Caco-2 (cell line): ENCODE data around the gene ARMC6. TPM values are rescaled to one million over a fixed set of nuclear protein-coding genes. Genes with fewer than 3 reads are reported as not detected.

Source experiments
- BruUV-seq: library from RNA; stranded (reverse); fragments of 400-500 nt; replicated peaks from 2 replicates; lab custom pipeline; 2021; lab: Mats Ljungman, UMichigan
- CTCF ChIA-PET: fragments of 300-600 bp; sonication (Branson Sonifier 250); formaldehyde crosslinking; loops from one replicate; lab custom pipeline; 2022; ENCODE audit warnings: antibody characterized with exemption; lab: Charles Lee
- POLR2A ChIA-PET: fragments of 300-600 bp; sonication (Branson Sonifier 250); formaldehyde crosslinking; loops from one replicate; lab custom pipeline; 2022; ENCODE audit warnings: antibody characterized with exemption; lab: Charles Lee
- DNase-seq, 2 experiments: peaks; one replicate each; pipeline versions ENCODE4 v3.0.0 to v3.0.0-alpha.2; 2020 to 2022
- H3K27me3 ChIP-seq: replicated peaks from 2 replicates; pipeline ENCODE4 v1.6.0; 2011; ENCODE audit warnings: low read length; ENCODE audit not compliant: control insufficient read depth, insufficient read depth
- H3K36me3 ChIP-seq: 2 replicates; pipeline ENCODE4 v1.5.1; 2011; ENCODE audit warnings: low read length; ENCODE audit not compliant: control insufficient read depth, insufficient read depth
- H3K4me1 ChIP-seq: fragments of 250-450 bp; sonication (Bioruptor Pico); 2 replicates; pipeline ENCODE4 v1.5.1; 2020; ENCODE audit warnings: mild to moderate bottlenecking
- H3K4me3 ChIP-seq: 2 replicates; pipeline ENCODE4 v1.5.1; 2011; ENCODE audit warnings: low read depth, mild to moderate bottlenecking, control low read depth, low read length
- H3K9me3 ChIP-seq: fragments of 250-450 bp; sonication (Bioruptor Pico); 2 replicates; pipeline ENCODE4 v1.5.1; 2020; ENCODE audit warnings: mild to moderate bottlenecking, moderate library complexity
- H3K27ac Mint-ChIP-seq: one replicate; pipeline ENCODE4 v1.8.0; 2022; ENCODE audit warnings: mixed read lengths; ENCODE audit not compliant: unreplicated experiment
- H3K27me3 Mint-ChIP-seq: one replicate; pipeline ENCODE4 v1.8.0; 2022; ENCODE audit warnings: mixed read lengths; ENCODE audit not compliant: insufficient read depth, unreplicated experiment
- H3K36me3 Mint-ChIP-seq: one replicate; pipeline ENCODE4 v1.8.0; 2022; ENCODE audit warnings: mild to moderate bottlenecking, mixed read lengths; ENCODE audit not compliant: insufficient read depth, unreplicated experiment
- H3K4me1 Mint-ChIP-seq: one replicate; pipeline ENCODE4 v1.8.0; 2022; ENCODE audit warnings: low read depth, mixed read lengths; ENCODE audit not compliant: unreplicated experiment
- H3K4me3 Mint-ChIP-seq: one replicate; pipeline ENCODE4 v1.8.0; 2022; ENCODE audit warnings: mild to moderate bottlenecking, moderate library complexity, mixed read lengths; ENCODE audit not compliant: unreplicated experiment
- H3K9me3 Mint-ChIP-seq: one replicate; pipeline ENCODE4 v1.8.0; 2022; ENCODE audit warnings: mixed read lengths; ENCODE audit not compliant: unreplicated experiment
- intact Hi-C: fragments of 100-400 bp; cut with micrococcal nuclease; formaldehyde crosslinking; loops from one replicate; pipeline ENCODE4 v1.10.0; 2022; ENCODE audit not compliant: unreplicated experiment
- total RNA-seq: library from RNA; stranded (reverse); gene quantifications from 2 replicates; pipeline ENCODE4 v1.2.3, GENCODE V29; 2022
- TF ChIP-seq, protein P1 (sequence below), 2 experiments: fragments of 200-600 bp in 1 of 2; IDR thresholded peaks; 1 replicate in 1 of 2; 2 replicates in 1 of 2; pipeline versions ENCODE4 v1.5.1 to v1.8.0; 2011 to 2022; ENCODE audit warnings: antibody characterized with exemption in 1 of 2, control low read depth in 1 of 2, inconsistent platforms in 1 of 2, low read depth in 1 of 2, low read length in 1 of 2, mild to moderate bottlenecking in 1 of 2, moderate library complexity in 1 of 2; ENCODE audit not compliant: insufficient read depth in 1 of 2, severe bottlenecking in 1 of 2, unreplicated experiment in 1 of 2

Gene ARMC6
- total RNA-seq, 1 experiment from 2014 or later: 40.1 TPM

DNA sequence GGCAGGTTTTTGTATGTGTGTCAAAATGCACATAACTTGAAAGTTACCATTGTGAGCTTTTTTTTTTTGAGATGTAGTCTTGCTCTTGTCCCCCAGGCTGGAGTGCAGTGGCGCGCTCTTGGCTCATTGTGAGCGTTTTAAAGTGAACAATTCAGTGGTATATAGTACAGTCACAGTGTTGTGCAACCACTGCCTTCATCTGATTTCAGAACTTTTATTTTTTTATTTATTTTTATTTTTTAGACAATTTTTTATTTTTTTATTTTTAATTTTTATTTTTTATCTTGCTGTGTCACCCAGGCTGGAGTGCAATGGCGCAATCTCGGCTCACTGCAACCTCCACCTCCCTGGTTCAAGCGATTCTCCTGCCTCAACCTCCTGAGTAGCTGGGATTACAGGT lies 45.4 kb downstream of the ARMC6 start:
- Mint-ChIP-seq H3K4me3 (no peak overlapping the region), H3K9me3 (no peaks in the 10 kb centered on the region), H3K27me3 (no peaks in the 10 kb centered on the region), H3K36me3 (no peaks in the 10 kb centered on the region), H3K4me1 (peaks cover 8% of the 10 kb centered on the region), H3K27ac (no peak overlapping the region)
- H3K4me3 ChIP-seq: no peak overlapping the region
- H3K9me3 ChIP-seq: no peaks in the 10 kb centered on the region
- no peaks in the 10 kb centered on the region for H3K27me3 ChIP-seq
- no TSS peak for BruUV-seq
- intact Hi-C loops: no loop called here
- ChIA-PET CTCF (no interaction called here), POLR2A (no interaction called here)
- H3K4me1 ChIP-seq: no peaks in the 10 kb centered on the region; the same call in 1 of the 2 replicates
- H3K36me3 ChIP-seq: no peaks in the 10 kb centered on the region
- TF ChIP-seq, protein P1, sequence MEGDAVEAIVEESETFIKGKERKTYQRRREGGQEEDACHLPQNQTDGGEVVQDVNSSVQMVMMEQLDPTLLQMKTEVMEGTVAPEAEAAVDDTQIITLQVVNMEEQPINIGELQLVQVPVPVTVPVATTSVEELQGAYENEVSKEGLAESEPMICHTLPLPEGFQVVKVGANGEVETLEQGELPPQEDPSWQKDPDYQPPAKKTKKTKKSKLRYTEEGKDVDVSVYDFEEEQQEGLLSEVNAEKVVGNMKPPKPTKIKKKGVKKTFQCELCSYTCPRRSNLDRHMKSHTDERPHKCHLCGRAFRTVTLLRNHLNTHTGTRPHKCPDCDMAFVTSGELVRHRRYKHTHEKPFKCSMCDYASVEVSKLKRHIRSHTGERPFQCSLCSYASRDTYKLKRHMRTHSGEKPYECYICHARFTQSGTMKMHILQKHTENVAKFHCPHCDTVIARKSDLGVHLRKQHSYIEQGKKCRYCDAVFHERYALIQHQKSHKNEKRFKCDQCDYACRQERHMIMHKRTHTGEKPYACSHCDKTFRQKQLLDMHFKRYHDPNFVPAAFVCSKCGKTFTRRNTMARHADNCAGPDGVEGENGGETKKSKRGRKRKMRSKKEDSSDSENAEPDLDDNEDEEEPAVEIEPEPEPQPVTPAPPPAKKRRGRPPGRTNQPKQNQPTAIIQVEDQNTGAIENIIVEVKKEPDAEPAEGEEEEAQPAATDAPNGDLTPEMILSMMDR (IDR thresholded peaks at IDR 0.05; ENCODE audit: insufficient read depth in 1 of 2, low read depth in 1 of 2, low read length in 1 of 2, severe bottlenecking in 1 of 2, unreplicated experiment in 1 of 2): no peak
- no peak for DNase-seq

DNA sequence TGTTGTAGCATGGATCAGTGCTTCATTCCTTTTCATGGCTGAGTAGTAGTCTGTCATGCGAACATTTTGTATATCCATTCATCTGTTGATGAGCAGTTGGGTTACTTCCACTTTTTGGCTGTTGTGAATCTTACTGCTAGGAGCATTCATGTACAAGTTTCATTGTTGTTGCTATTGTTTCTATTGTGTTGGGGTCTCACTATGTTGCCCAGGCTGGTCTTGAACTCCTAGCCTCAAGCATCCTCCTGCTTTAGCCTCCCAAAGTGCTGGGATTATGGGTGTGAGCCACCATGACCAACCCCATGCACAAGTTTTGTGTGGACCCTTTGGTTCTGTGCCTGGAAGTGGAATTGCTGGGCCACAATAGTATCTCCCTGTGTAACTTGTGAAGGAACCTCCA lies 46.2 kb downstream of the ARMC6 start:
- no TSS peak for BruUV-seq
- POLR2A ChIA-PET: no interaction called here
- DNase-seq: no peak
- intact Hi-C loops: no loop called here
- H3K9me3 Mint-ChIP-seq: no peaks in the 10 kb centered on the region
- no peak overlapping the region for H3K27ac Mint-ChIP-seq
- no peak overlapping the region for H3K4me3 Mint-ChIP-seq
- Histone ChIP-seq H3K27me3 (no peaks in the 10 kb centered on the region), H3K9me3 (no peaks in the 10 kb centered on the region), H3K4me1 (no peaks in the 10 kb centered on the region; the same call in 1 of the 2 replicates), H3K4me3 (no peak overlapping the region), H3K36me3 (no peaks in the 10 kb centered on the region)
- no peaks in the 10 kb centered on the region for H3K36me3 Mint-ChIP-seq
- H3K27me3 Mint-ChIP-seq: no peaks in the 10 kb centered on the region
- CTCF ChIA-PET: no interaction called here
- H3K4me1 Mint-ChIP-seq: peaks cover 8% of the 10 kb centered on the region
- TF ChIP-seq, protein P1 (IDR thresholded peaks at IDR 0.05; ENCODE audit: insufficient read depth in 1 of 2, low read depth in 1 of 2, low read length in 1 of 2, severe bottlenecking in 1 of 2, unreplicated experiment in 1 of 2): no peak

DNA sequence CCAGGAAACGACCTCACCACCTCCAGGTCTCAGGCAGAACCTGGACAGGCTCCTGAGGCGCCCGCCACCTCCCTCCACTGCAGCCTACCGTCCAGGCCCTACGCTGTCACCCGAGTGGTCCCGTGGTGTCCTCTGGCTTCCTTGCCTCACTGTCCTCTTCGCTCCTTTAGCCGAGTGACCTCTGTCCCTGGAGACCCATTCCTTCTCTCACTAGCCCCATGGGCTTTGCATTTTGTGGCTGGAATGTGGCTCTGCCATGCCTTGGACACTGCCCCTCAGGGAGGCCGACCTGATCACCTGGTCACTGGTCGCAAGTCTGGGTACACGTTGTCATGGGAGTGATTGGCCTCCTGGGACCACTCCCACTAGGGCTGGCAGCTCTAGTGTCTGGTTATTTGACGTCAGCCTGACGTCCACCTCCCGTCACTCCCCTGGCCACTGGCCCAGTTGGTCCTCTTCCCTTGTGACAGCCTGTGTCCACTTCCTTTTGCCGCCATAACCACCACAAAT lies 48.3 kb downstream of the ARMC6 start:
- ChIA-PET CTCF (no interaction called here), POLR2A (no interaction called here)
- H3K4me1 ChIP-seq: no peaks in the 10 kb centered on the region; the same call in 1 of the 2 replicates
- no peaks in the 10 kb centered on the region for H3K36me3 ChIP-seq
- Mint-ChIP-seq H3K27ac (no peak overlapping the region), H3K4me3 (no peak overlapping the region), H3K27me3 (no peaks in the 10 kb centered on the region), H3K36me3 (no peaks in the 10 kb centered on the region), H3K9me3 (no peaks in the 10 kb centered on the region), H3K4me1 (peaks cover 8% of the 10 kb centered on the region)
- no peaks in the 10 kb centered on the region for H3K9me3 ChIP-seq
- no peak overlapping the region for H3K4me3 ChIP-seq
- no peaks in the 10 kb centered on the region for H3K27me3 ChIP-seq
- DNase-seq: no peak
- TF ChIP-seq, protein P1 (IDR thresholded peaks at IDR 0.05; ENCODE audit: insufficient read depth in 1 of 2, low read depth in 1 of 2, low read length in 1 of 2, severe bottlenecking in 1 of 2, unreplicated experiment in 1 of 2): no peak
- BruUV-seq: no TSS peak
- intact Hi-C loops: no loop called here
